HG03558 (cell line): ENCODE results near the gene TANK.
"Not testable (repeated sequence)": the region's sequence is repeated elsewhere in the genome, so short reads cannot be mapped to it uniquely, and the experiment has no call there.

Experiments used
- ATAC-seq: cut with Tn5 transposase; IDR thresholded peaks from one replicate; pipeline ENCODE4 v1.9.1; 2021; ENCODE audit warnings: moderate number of reproducible peaks; ENCODE audit not compliant: unreplicated experiment; ENCODE audit errors: extremely low read depth

Gene TANK

DNA sequence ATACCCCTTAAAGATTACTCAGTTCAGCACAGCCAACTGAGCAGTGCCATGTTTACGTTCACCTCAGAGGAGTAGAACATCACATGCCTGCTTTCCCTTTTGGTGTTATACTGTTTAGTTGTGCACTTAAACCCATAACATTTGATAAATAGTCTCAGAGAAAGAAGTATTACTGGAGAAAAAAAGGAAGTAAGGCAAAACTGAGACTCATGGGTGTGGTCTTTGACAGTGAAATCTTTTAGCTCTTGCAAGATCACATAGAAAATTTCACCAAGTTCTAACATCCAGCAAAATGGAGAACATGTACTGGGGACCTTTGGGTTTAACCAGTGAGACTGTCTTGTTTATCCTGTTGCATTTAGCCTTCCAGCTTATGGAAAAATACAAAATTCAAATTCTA, 5.6 kb downstream of the TANK start:
- ATAC-seq, result no peak

DNA sequence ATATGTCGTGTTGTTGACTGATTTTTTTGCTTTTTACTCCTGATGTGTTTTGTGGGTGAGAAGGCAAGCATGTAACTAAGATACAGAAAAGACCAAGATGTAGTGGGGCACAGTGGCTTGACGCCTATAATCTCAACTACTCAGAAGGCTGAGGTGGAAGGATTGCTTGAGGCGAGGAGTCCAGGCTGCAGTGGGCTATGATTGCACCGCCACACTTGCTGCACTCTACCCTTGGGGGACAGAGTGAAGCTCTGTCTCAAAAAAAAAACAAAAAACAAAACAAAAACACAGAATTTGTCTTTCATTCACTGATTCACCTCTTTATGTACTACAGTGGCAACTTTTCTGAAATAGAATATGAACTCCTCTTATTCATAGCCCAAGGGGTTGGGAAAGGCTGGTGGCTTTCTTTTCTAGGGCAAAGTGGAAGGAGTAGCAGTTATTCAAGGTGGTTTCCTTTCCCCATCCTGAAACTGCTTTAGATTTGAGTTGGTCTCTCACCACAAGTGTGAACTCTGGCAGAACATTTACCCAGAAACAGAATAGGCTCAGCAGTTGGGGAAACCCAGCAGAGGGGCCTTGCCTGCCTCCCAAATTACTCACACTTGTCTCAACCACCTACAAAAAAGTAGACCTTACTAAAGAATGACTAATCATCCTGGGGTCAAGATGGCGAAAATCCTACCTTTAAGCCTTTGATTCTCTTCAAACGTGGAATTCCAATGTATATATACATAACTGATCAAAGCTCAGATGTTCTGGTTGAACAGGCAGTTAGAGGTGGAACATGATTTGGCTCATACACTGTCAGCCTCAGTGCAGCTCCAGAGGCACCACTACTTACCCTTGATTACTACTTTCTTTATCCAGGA, 6.5 kb downstream of the TANK start:
- peak; percentile 68 for ATAC-seq

DNA sequence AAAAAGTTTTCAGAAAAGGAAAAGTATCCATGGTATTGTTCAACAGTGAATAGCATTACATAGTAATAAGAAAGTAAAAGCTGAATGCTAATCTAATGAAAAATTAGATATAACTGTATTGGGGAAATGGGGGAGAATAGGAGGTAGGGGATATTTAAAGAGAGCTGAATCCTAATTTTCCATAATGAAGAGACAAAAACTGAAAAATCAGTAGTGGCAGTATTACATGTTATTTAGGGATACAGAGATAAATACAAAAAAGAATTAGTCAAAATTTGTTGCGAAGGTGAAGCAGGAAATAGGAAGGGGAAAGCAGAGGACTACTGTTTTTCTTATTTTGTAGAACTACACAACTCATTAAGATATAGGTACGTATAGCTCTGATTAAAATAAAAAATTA, 9.1 kb downstream of the TANK start:
- no peak for ATAC-seq

DNA sequence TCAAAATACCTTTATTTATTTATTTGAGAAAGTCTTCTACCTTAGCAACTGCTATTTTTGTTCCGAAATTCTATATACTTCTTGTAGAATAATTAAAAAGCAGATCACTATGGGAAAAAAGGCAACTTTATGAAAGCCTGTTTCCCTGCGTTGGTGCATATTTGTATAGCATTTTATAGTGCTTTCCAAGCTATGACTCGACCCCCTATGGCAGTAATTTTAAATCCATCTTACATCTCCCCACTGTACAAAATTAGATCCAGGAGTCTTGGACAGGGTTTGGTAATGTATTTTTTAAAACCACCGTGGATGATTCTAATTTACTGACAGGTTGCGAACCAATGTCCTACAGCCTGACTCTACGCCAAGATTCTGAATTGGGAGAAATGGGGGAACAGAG, 10.1 kb downstream of the TANK start:
- ATAC-seq, result no peak

DNA sequence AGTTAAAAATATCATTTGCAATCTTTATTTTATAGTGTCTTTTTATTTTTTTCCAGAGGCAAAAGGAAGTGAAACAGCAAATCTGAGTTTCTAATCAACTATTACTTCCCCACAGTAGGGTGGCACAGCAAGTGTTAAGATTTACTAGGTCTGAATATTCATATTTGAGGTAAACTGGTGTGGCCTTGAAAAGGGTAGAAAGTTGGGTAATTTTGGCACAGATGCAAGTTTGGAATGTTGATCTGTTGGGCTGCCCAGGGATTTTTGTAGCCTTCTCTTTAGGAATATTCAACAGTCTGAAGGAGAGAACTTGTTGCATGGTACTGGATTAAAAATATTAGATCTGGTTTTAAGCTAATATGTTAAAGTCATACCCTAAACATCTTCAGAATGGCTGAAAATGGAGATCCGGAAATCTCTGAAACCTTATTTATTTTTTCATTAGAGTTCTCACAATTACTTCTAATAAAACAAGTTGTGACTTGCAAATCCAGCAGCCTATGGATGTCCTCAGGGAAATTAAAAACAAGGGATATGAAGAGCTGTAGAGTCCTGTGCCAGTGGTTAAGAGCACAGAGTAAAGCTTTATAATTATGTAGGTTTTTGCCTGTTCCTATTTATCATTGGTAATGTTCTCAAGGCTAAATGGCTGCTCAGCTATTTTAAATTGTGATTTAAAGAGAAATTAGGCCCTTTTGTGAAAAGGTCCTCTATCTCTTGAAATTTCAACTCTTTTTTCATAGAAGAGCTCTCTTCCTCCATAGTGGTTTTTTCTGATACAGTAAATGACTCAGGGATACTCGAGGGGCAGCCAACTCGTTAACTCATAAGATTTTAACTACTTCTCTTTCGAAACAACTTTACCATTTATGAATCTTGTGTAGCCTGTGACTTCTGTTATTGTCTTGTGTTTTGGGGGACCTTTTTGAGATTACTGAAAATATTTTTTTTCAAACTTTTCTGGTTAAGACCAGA, 11.0 kb downstream of the TANK start:
- ATAC-seq, result no peak

DNA sequence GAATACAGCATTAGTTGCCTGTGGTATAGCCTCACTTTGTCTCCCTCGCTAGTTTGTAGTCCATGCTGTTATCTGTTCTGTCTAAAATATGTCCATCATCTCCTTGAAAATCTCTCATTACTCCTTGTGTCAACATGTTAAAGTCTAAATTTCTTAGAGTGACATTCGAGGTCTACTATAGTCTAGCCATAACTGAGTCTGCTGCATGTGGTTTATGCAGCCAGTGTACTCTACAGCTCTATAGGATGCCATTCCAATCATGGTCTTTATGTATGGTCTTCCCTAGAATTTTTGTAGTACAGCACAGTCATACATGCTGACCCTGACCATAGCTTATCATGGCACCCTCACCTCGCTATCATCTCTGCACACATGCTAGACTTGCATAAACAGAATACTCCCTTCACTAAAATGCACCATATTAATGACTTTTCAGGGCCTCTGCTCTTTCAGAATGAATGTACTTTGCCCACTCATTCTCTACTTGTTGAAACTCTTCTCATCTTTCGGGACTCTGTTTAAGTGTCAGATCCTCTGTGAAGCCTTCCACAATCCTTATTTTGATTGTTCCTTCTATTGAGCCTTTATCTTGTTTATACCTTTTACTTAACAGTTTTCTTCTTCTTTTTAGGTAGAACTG, 12.8 kb downstream of the TANK start:
- ATAC-seq, result peak; percentile 43

DNA sequence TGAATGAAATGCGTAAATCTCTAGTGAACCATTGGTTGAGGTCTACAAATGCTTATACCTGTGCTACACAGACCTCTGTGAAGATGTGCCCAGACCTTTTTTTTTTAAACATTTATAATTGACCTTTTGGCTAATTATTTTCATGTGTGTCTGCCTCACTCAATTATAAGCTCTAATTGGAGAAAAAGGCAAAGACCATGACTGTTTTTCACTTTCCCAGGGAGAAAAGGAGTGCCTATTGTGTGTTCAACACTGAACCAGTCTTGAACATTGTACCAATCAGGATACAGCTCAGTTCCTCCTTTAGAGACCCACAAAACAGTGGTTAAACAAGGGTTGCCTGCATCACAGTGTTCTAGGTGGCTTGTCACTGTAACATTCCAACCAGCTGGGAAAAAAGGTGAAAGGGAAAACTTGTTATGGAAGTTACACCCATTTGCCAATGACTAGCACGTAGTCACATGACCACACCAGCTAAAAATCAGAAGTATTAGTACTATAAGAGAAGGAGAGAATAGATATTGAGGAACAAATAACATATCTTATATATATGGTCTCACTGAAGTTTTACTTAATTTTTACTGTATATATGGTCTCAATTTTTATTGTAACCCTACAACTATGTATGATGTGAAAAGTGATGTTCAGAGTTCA, 13.4 kb downstream of the TANK start:
- no peak for ATAC-seq

DNA sequence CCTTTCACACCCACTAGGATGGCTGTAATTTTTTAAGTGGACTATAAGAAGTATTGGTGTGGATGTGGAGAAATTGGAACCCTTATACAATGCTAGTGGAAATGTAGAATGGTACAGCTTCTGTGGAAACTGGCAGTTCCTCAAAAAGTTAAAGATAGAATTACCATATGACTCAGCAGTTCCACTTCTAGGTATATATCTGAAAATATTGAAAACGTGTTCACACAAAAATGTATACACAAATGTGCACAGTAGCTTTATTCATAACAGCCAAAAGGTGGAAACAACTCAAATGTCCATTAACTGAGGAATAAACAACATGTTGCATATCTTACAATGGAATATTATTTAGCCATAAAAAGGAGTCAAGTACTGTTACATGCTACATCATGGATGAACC, 17.7 kb downstream of the TANK start:
- ATAC-seq, result no peak

DNA sequence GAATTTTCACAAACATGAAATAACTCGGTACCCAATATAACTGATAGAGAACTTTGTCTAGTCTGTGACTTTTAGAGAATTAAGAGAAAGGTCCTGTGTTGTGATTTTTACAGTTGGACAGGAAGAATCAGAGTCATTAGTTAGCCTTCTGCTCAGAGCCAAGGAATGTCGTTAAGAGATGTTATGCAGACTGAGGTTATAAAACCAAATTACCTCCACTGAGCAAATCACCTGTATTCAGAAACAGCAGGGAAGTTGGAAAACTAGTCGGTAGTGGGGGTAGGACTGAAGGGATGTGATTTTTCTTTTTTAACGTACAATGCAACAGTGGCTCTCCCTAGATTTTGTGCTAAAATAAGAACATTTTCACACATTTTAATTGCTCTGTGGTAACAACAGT, 18.5 kb downstream of the TANK start:
- no peak for ATAC-seq

DNA sequence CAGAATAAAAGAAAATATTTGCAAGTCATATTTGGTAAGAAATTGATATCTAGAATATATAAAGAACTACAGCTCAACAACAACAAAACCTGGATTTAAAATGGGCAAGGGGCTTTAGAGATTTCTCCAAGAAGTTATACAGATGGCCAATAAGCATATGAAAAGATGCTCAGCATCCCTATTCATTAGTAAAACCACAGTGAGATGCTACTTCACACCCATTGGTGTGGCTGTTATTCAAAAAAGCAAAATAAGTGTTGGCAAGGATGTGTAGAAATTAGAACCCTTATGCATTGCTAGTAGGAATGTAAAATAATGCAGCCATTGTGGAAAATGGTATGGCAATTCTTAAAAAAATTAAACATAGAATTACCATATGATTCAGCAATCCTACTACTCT, 29.8 kb downstream of the TANK start:
- ATAC-seq, result no peak

DNA sequence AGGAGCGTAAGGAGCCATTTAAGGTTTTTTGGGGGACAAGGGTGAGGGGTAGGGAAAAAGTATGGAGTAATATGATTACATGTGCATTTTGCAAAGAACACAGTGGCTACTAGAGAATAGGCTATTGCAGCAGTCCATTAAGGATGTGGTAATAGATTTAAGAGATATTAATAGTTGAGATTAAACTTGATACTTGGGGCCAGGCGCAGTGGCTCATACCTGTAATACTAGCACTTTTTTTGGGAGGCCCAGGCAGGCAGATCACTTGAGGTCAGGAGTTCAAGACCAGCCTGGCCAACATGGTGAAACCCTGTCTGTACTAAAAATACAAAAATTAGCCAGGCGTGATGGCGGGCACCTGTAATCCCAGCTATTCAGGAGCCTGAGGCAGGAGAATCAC, 35.4 kb downstream of the TANK start:
- not testable (repeated sequence) for ATAC-seq

DNA sequence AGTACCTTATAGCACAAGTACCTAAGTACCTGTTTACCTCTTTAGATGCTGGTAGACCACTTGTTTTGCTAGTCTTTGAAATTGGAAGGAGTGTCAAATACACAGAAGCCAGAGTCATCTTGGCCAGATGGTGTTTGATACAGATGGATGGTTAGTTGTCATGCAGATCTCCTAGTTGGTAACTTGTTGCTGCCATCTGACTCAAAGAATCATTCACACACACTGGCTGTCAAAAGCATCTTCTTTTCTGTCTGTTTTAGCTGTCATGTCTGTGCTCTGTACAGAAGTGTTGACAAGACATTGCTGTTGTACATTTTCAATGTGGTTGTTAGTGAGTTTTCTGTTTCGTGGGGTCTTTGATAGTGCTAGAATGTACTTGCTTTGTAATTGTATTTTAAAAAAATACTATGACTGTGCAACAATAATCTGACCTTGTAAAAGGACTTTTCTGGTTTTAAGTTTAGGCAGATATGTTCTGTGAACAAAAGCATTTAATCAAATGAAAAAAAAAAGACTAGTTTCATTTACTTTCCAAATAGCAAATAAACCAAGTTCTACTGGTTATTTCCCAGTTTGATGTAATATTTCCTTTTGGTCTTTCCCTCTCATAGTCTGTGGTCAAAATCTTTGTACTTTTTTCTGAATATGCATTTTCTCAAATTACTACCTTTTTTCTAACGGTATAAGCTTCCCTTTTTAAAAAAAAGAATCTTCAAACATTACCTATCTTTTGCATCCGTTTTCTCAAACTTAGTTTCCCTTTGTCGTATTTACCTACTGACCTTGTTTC, 39.9 kb downstream of the TANK start:
- peak; percentile 52 for ATAC-seq

DNA sequence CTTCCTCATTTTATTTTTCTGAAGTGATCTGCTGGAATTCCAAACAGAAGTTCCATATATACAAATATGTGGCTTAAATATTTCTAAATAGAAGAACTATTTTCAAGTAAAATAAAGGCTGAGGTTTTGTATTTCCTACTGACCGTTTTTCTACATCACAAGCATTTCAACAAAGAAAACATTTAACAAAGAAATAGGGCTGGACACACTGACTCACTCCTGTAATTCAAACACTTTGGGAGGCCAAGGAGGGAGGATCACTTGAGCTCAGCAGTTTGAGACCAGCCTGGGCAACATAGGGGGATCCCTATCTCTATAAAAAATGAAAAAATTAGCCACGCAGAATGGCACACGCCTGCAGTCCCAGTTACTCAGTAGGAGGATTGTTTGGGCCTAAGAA, 44.6 kb downstream of the TANK start:
- no peak for ATAC-seq

DNA sequence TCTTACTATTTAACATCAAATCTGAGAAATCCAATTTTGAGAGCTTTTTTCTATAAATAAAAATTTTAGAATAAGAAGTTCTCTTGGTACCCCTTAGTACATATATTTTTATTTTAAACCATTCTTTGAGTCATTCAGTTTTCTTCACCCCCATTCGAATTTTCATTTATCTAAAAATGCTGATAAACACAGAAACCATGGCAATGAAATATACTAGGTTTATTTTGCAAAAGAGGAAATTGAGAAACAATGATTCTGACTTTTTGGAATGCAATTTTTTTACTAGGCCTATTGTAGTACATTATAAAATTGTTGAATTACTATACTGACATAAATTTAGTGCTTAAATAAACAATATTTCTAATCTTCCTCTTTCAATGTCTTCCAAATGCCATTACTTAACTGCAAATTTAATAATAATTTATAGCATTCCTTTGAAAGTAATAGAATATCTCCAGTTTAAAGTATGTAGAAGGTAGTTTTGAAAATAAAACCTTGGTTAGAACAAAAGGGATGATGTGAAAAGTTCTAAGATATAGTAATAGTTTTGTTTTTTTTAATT, 46.3 kb downstream of the TANK start:
- ATAC-seq, result no peak

DNA sequence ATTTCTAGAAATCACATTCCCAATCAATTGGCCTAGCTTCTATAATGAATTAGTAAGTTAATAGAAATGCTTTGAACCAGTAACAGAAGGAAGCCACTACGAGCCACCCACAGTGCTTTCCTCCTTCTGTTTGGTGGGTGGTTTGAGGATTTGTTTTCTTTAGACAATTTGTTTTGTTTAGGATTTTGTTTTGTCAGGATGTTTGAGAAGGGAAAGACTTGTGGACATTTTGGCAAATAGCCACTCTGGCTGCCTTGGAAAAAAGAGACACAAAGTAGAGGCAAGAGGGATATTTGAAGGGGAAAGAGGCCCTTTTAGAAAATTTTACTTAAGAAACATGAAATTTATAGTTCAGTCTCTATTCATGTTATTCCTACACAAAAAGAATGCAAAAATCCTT, 47.7 kb downstream of the TANK start:
- ATAC-seq, result no peak

DNA sequence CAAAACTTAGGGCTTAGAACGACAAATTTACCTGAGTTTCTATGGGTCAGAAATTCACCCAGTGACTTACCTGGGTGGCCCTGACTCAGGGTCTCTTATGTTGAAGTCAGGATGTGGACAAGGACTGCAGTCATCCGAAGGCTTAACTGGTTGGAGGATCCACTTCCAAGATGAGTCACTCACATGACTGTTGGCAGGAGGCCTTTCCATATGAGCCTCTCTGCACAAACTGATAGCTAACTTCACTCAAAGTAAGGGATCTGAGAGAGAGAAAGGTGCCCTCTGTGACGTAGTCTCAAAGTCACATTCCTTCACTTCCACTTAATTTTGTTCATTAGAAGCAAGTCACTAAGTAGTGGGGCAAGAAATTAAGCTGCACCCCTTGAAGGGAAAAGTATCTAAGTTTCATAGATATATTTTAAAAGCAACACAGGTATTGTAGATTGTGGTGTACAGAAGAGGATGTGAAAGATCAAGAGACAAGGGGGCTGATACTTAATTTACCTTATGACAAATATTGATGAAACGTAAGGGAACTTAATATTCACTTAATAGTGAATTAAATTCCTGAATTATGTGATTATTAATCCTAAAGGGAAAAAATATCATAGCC, 48.4 kb downstream of the TANK start:
- ATAC-seq, result no peak

DNA sequence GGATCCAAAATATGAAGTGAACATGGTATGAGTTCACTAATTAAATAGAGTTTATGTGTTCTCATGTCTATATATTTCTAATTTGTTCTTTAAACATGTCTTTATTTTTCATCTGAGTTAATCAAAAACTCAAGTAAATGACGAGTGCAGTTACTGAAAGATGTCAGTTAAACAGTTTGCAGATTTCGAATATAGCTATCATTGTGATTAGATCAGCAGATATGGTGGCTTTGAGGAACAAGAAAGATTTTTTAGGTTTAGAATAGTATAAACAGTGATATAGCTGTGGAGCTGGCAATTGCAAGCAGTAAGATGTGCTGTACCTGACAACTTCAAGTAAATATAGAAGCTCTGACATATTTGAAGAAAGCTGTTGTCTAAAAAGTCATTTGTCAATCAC, 49.7 kb downstream of the TANK start:
- no peak for ATAC-seq

DNA sequence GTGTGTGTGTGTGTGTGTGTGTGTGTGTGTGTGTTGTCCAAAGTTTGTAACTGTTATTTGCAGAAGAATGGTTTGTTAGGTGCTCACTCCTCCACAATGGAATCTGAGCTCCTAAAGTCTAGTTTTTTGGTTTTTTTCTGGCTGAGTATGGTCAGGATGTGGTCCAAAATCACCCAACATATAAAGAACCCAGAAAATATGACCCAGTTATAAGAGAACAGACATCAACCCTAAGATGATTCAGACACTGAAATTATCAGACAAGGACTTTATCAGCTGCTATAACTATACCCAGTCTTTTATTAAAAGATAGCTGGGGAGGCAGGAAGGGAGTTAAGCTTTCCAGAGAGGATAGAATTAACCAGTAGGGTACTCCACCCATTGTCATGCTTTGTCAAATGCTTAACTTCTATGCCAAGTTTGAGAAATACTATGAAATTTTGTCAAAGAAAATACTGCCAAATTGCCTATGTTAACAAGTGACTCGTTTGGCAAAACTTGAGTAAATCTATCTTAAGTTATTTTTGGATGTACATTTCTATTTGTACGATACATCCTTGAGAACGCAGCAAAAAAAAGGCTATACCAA, 57.5 kb downstream of the TANK start:
- ATAC-seq, result no peak
